DOHH2 (cell line): ENCODE measurements around the gene UNG.
"Not testable (repeated sequence)": the region's sequence is repeated elsewhere in the genome, so short reads cannot be mapped to it uniquely, and the experiment has no call there.

Source experiments
- H3F3A ChIP-seq: fragments of 200-600 bp; sonication (generic), shearing (Covaris generic); 2 replicates; pipeline ENCODE4 v1.6.0; 2016; ENCODE audit warnings: antibody characterized with exemption, mild to moderate bottlenecking; ENCODE audit not compliant: control insufficient read depth, insufficient read depth
- H3K27ac ChIP-seq: fragments of 200-600 bp; sonication (generic); 2 replicates; pipeline ENCODE4 v1.5.1; 2014; ENCODE audit warnings: low read depth, mild to moderate bottlenecking, low read length, moderate library complexity
- H3K27me3 ChIP-seq: fragments of 200-600 bp; sonication (generic); 2 replicates; pipeline ENCODE4 v1.6.1; 2014; ENCODE audit warnings: mild to moderate bottlenecking, low read length, mixed read lengths; ENCODE audit not compliant: control insufficient read depth
- H3K36me3 ChIP-seq: fragments of 200-600 bp; sonication (generic); 2 replicates; pipeline ENCODE4 v1.6.1; 2014; ENCODE audit warnings: mild to moderate bottlenecking, low read length, moderate library complexity, mixed read lengths; ENCODE audit not compliant: control insufficient read depth
- H3K4me1 ChIP-seq: fragments of 200-600 bp; sonication (generic); 2 replicates; pipeline ENCODE4 v1.6.1; 2014; ENCODE audit warnings: mild to moderate bottlenecking, low read length, mixed read lengths; ENCODE audit not compliant: control insufficient read depth
- H3K4me2 ChIP-seq: fragments of 200-600 bp; sonication (generic); 2 replicates; pipeline ENCODE4 v1.6.0; 2014; ENCODE audit warnings: mild to moderate bottlenecking, low read length, moderate library complexity
- H3K4me3 ChIP-seq: fragments of 200-600 bp; sonication (generic); 2 replicates; pipeline ENCODE4 v1.5.1; 2014; ENCODE audit warnings: mild to moderate bottlenecking, low read length, mixed read lengths
- H3K79me2 ChIP-seq: fragments of 200-600 bp; sonication (generic); 2 replicates; pipeline ENCODE4 v1.6.1; 2014; ENCODE audit warnings: mild to moderate bottlenecking, low read length, mixed read lengths; ENCODE audit not compliant: control insufficient read depth
- H3K9me2 ChIP-seq: fragments of 200-600 bp; sonication (generic); replicated peaks from 2 replicates; pipeline ENCODE4 v1.6.1; 2014; ENCODE audit warnings: mild to moderate bottlenecking, low read length, mixed read lengths; ENCODE audit not compliant: control insufficient read depth
- H3K9me3 ChIP-seq: fragments of 200-600 bp; sonication (generic); 2 replicates; pipeline ENCODE4 v1.6.1; 2014; ENCODE audit warnings: antibody characterized with exemption, low read length, mixed read lengths; ENCODE audit not compliant: control insufficient read depth, insufficient read depth
- H4K20me1 ChIP-seq: fragments of 200-600 bp; sonication (generic); 2 replicates; pipeline ENCODE4 v1.6.0; 2014; ENCODE audit warnings: low read depth, mild to moderate bottlenecking, antibody characterized with exemption, low read length, moderate library complexity; ENCODE audit not compliant: control insufficient read depth, insufficient read depth
- EZH2phosphoT487 ChIP-seq: fragments of 200-600 bp; sonication (generic); IDR thresholded peaks from 2 replicates; pipeline ENCODE4 v1.6.1; 2017; ENCODE audit warnings: borderline replicate concordance, mild to moderate bottlenecking, antibody characterized with exemption, low read length, moderate library complexity, mixed read lengths
- TF ChIP-seq, protein P1 (sequence below): fragments of 200-600 bp; sonication (generic); IDR thresholded peaks from one replicate; pipeline ENCODE4 v1.5.1; 2014; ENCODE audit warnings: antibody characterized with exemption, mild to moderate bottlenecking, low read depth, low read length; ENCODE audit not compliant: poor library complexity, severe bottlenecking

UNG gene

DNA sequence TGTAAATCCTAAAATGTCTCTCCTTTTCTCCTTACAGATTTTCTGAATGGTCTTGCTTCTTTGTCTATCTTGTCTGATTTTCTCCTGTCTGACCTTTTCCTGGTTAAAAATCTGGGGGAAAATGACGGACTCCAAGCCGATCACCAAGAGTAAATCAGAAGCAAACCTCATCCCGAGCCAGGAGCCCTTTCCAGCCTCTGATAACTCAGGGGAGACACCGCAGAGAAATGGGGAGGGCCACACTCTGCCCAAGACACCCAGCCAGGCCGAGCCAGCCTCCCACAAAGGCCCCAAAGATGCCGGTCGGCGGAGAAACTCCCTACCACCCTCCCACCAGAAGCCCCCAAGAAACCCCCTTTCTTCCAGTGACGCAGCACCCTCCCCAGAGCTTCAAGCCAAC lies 42.0 kb downstream of the UNG start:
- Histone ChIP-seq H3K4me2 (no peak overlapping the region), H3K27ac (no peak overlapping the region), H3K36me3 (no peaks in the 10 kb centered on the region), H3K9me3 (peaks cover 4% of the 10 kb centered on the region; the same call in 1 of the 2 replicates), H3K4me1 (no peaks in the 10 kb centered on the region), H3K79me2 (no peaks in the 10 kb centered on the region), H3F3A (no peaks in the 10 kb centered on the region), H4K20me1 (no peaks in the 10 kb centered on the region), H3K27me3 (peaks cover 18% of the 10 kb centered on the region), H3K4me3 (no peak overlapping the region), H3K9me2 (no peaks in the 10 kb centered on the region)
- TF ChIP-seq, protein P1, sequence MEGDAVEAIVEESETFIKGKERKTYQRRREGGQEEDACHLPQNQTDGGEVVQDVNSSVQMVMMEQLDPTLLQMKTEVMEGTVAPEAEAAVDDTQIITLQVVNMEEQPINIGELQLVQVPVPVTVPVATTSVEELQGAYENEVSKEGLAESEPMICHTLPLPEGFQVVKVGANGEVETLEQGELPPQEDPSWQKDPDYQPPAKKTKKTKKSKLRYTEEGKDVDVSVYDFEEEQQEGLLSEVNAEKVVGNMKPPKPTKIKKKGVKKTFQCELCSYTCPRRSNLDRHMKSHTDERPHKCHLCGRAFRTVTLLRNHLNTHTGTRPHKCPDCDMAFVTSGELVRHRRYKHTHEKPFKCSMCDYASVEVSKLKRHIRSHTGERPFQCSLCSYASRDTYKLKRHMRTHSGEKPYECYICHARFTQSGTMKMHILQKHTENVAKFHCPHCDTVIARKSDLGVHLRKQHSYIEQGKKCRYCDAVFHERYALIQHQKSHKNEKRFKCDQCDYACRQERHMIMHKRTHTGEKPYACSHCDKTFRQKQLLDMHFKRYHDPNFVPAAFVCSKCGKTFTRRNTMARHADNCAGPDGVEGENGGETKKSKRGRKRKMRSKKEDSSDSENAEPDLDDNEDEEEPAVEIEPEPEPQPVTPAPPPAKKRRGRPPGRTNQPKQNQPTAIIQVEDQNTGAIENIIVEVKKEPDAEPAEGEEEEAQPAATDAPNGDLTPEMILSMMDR, result no peak
- no peak for TF ChIP-seq EZH2phosphoT487

DNA sequence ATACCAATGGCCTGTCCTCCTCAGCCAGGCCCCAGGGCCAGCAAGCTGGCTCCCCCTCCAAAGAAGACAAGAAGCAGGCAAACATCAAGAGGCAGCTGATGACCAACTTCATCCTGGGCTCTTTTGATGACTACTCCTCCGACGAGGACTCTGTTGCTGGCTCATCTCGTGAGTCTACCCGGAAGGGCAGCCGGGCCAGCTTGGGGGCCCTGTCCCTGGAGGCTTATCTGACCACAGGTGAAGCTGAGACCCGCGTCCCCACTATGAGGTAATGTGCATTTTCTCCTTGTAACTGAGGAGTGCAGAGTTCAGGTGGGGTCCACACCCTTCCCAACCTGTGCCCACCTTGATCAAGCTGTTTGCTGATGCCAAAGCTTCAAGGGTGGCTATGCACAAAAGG lies 42.4 kb downstream of the UNG start:
- H3K36me3 ChIP-seq, result no peaks in the 10 kb centered on the region

DNA sequence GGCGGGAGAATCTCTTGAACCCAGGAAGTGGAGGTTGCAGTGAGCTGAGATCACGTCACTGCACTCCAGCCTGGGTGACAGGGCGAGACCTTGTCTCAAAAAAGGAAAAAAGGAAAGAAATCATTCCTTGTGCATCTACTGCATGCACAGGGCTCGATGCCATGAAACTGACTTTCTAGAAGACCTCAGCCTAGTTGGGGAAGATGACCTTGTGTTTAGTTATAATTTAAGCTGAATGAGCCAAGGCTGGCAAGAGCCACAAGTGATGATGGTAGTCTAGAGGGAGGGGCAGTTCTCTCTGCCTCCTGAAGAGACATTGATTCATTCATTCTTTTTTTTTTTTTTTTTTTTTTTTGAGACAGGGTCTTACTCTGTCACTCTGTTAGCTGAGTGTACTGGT lies 43.2 kb downstream of the UNG start:
- no peak overlapping the region for H3K4me2 ChIP-seq
- no peaks in the 10 kb centered on the region for H3K79me2 ChIP-seq
- peaks cover 19% of the 10 kb centered on the region for H3K27me3 ChIP-seq
- peaks cover 4% of the 10 kb centered on the region; the same call in 1 of the 2 replicates for H3K9me3 ChIP-seq
- no peaks in the 10 kb centered on the region for H3F3A ChIP-seq
- no peaks in the 10 kb centered on the region for H3K36me3 ChIP-seq
- no peaks in the 10 kb centered on the region for H3K9me2 ChIP-seq
- no peaks in the 10 kb centered on the region for H3K4me1 ChIP-seq
- no peaks in the 10 kb centered on the region for H4K20me1 ChIP-seq
- no peak overlapping the region for H3K27ac ChIP-seq
- TF ChIP-seq, protein P1, result no peak
- TF ChIP-seq EZH2phosphoT487, result no peak
- H3K4me3 ChIP-seq, result no peak overlapping the region

More for the DNA sequence above, 42.4 kb downstream of the UNG start:
- Histone ChIP-seq H3K4me2 (no peak overlapping the region), H3K4me3 (no peak overlapping the region), H3K9me2 (no peaks in the 10 kb centered on the region), H3K9me3 (peaks cover 4% of the 10 kb centered on the region; the same call in 1 of the 2 replicates), H3K27me3 (peaks cover 19% of the 10 kb centered on the region), H3K79me2 (no peaks in the 10 kb centered on the region), H3K27ac (no peak overlapping the region), H4K20me1 (no peaks in the 10 kb centered on the region), H3F3A (no peaks in the 10 kb centered on the region), H3K4me1 (no peaks in the 10 kb centered on the region)
- TF ChIP-seq EZH2phosphoT487, result no peak
- TF ChIP-seq, protein P1, result no peak

- no peak overlapping the region for H3K4me2 ChIP-seq
- H3K4me1 ChIP-seq, result no peaks in the 10 kb centered on the region
- H3K27me3 ChIP-seq, result peaks cover 22% of the 10 kb centered on the region
- H3K9me3 ChIP-seq, result no peaks in the 10 kb centered on the region
- H4K20me1 ChIP-seq, result no peaks in the 10 kb centered on the region
- H3K79me2 ChIP-seq, result no peaks in the 10 kb centered on the region
- H3K36me3 ChIP-seq, result no peaks in the 10 kb centered on the region
- H3K27ac ChIP-seq, result no peak overlapping the region
- no peak for TF ChIP-seq EZH2phosphoT487
- TF ChIP-seq, protein P1, result no peak
- H3F3A ChIP-seq, result no peaks in the 10 kb centered on the region
- no peaks in the 10 kb centered on the region for H3K9me2 ChIP-seq
- H3K4me3 ChIP-seq, result no peak overlapping the region
These were observed 46.8 kb downstream of the UNG start for GRCh38 chr12:109144224-109144623.

DNA sequence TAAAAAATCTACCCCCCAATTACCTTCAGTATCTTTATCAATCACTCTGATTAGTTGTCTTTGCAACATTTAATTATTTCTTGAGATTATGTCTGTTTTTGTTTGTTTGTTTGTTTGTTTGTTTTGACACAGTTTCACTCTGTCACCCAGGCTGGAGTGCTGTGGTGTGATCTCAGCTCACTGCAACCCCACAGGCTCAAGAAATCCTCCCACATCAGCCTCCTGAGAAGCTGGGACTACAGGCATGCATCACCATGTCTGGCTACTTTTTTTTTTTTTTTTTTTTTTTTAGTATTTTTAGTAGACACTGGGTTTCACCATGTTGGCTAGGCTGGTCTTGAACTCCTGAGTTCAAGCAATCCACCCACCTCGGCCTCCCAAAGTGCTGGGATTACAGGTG lies 49.7 kb downstream of the UNG start:
- not testable (repeated sequence) for H3K36me3 ChIP-seq, H3F3A ChIP-seq, H3K4me2 ChIP-seq, H4K20me1 ChIP-seq, H3K4me1 ChIP-seq, H3K79me2 ChIP-seq, H3K27ac ChIP-seq, H3K4me3 ChIP-seq, H3K9me3 ChIP-seq, H3K9me2 ChIP-seq
- peaks cover 14% of the 10 kb centered on the region for H3K27me3 ChIP-seq
